ENCODE measurements around the gene C14orf93.

DNA sequence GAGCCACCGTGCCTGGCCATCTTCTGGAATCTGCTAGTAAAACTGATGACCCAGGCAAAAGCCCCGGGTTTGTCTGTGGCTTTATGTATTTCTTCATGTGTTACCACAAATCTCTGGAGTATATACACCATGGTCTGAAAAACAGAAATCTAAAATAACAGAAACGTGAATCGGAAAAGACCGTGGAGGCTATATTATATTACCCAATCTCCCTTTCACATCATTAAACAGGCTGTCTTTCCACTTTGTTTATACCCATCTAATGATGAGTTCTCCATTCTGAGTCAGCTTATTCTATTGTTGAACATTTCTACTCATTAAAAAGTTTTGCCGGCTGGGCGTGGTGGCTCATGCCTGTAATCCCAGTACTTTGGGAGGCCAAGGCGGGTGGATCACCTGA, 18.1 kb downstream of the C14orf93 start:
- TF ChIP-seq, protein P1, sequence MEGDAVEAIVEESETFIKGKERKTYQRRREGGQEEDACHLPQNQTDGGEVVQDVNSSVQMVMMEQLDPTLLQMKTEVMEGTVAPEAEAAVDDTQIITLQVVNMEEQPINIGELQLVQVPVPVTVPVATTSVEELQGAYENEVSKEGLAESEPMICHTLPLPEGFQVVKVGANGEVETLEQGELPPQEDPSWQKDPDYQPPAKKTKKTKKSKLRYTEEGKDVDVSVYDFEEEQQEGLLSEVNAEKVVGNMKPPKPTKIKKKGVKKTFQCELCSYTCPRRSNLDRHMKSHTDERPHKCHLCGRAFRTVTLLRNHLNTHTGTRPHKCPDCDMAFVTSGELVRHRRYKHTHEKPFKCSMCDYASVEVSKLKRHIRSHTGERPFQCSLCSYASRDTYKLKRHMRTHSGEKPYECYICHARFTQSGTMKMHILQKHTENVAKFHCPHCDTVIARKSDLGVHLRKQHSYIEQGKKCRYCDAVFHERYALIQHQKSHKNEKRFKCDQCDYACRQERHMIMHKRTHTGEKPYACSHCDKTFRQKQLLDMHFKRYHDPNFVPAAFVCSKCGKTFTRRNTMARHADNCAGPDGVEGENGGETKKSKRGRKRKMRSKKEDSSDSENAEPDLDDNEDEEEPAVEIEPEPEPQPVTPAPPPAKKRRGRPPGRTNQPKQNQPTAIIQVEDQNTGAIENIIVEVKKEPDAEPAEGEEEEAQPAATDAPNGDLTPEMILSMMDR (IDR thresholded peaks at IDR 0.05) = no peak
- TF ChIP-seq POLR2AphosphoS5 (IDR thresholded peaks at IDR 0.05) (no peak), EP300 (IDR thresholded peaks at IDR 0.05) (no peak), POLR2A (IDR thresholded peaks at IDR 0.05) (no peak)
